ENCODE results near the gene RTRAF. TPM values are rescaled to one million over a fixed set of nuclear protein-coding genes. Genes with fewer than 3 reads are reported as not detected.

The RTRAF gene
- total and polyA plus RNA-seq, 10 of the 15 experiments (the other 5 are each of a cell fraction or from before 2014, with no cell fraction given) = 248 to 540 (median 368) TPM

DNA sequence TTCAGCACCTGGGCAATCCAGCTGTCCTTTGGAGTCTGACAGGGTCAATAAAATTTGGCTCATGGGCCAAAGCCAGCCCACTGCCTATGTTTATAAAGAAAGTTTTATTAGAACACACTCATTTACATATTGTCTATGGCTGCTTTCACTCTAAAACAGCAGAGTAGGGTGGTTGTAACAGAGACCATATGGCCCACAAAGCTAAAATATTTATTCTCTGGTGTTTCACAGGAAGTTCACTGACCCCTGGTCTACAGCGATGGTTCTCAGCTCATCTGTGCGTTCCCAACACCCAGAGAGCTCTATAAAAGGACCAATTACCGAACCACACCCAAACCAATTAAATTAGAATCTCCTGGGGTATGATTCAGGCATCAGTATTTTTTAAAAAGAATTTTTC is 37.7 kb upstream of the RTRAF start:
- Histone ChIP-seq H3K27ac (ENCODE audit: control insufficient read depth, insufficient read depth) (no peak overlapping the region), H3K4me3 (no peak overlapping the region), H3K4me1 (ENCODE audit: control insufficient read depth, insufficient read depth, low read length) (no peaks in the 10 kb centered on the region), H3K9me3 (replicated peaks; ENCODE audit: control insufficient read depth, insufficient read depth, low read length) (no peaks in the 10 kb centered on the region), H3K4me2 (ENCODE audit: control insufficient read depth, insufficient read depth) (no peak overlapping the region), H2AFZ (ENCODE audit: control insufficient read depth, low read depth, low read length) (no peak overlapping the region), H3K79me2 (ENCODE audit: control insufficient read depth, insufficient read depth, low read length) (no peaks in the 10 kb centered on the region), H3K9ac (ENCODE audit: control insufficient read depth, insufficient read depth, low read length) (no peak overlapping the region), H3K36me3 (ENCODE audit: control insufficient read depth in 2 of 2, insufficient read depth in 2 of 2, low read length in 1 of 2) (peaks cover 0 to 5% of the 10 kb centered on the region in 2 experiments; a peak in 1 of 4 replicates), H4K20me1 (ENCODE audit: control insufficient read depth, insufficient read depth) (no peaks in the 10 kb centered on the region), H3K27me3 (replicated peaks in 1 of 2; ENCODE audit: control insufficient read depth in 2 of 2, insufficient read depth in 2 of 2, low read length in 1 of 2) (no peaks in the 10 kb centered on the region)
- WGBS (ENCODE audit: insufficient coverage, insufficient replicate concordance, low lambda C conversion rate, missing lambda C conversion rate) = 85% methylated on average over 3 of the region's 3 CpGs
- no peak for DNase-seq (ENCODE audit: low read depth, low spot score)
- no peak for ATAC-seq
- intact Hi-C loops (cut with micrococcal nuclease; ENCODE audit: unreplicated experiment) = no loop called here
- POLR2A ChIA-PET = no interaction called here
- no TSS peak for BruUV-seq (replicated peaks)
- SMC1A ChIA-PET (ENCODE audit: uncharacterized antibody, unreplicated experiment) = interaction anchor here (1.5 to 1.9 kb wide), 2 partner anchors 11 to 27 kb away, joined by 3 to 7 read pairs; no protein-coding TSS in a partner anchor
- no peak for FAIRE-seq
- TF ChIP-seq CHD4 (IDR thresholded peaks at IDR 0.05) (no peak), ETV6 (conservative IDR thresholded peaks at IDR 0.05 in 1 of 2, IDR thresholded peaks at IDR 0.05 in 1 of 2; ENCODE audit: borderline replicate concordance in 1 of 2, low read depth in 1 of 2) (no peak), TARDBP (IDR thresholded peaks at IDR 0.05; ENCODE audit: borderline replicate concordance) (no peak), POLR2AphosphoS5 (IDR thresholded peaks at IDR 0.05; ENCODE audit: low read length) (no peak), HDAC2 (IDR thresholded peaks at IDR 0.05) (no peak), CHD2 (IDR thresholded peaks at IDR 0.05; ENCODE audit: borderline replicate concordance, low read depth, low read length) (no peak), GABPA (IDR thresholded peaks at IDR 0.05; ENCODE audit: low read depth) (no peak), TAF1 (IDR thresholded peaks at IDR 0.05; ENCODE audit: borderline replicate concordance, low read depth, low read length) (no peak), CEBPB (IDR thresholded peaks at IDR 0.05; ENCODE audit: borderline replicate concordance in 1 of 2, low read depth in 2 of 2, low read length in 2 of 2) (no peak), ASH2L (IDR thresholded peaks at IDR 0.05; ENCODE audit: borderline replicate concordance, low read depth) (no peak), MYC (IDR thresholded peaks at IDR 0.05; ENCODE audit: insufficient read depth, insufficient read length, insufficient replicate concordance, low read length, severe bottlenecking) (no peak)
- in situ Hi-C loops (cut with MboI) = no loop called here
- CTCF ChIA-PET = interaction anchor here (1.3 to 2.0 kb wide), 2 partner anchors 18 to 26 kb away, joined by 3 to 7 read pairs; no protein-coding TSS in a partner anchor
- RAD21 ChIA-PET (ENCODE audit: unreplicated experiment) = interaction anchor here (0.8 kb wide), 1 partner anchor 27 kb away, joined by 3 read pairs; no protein-coding TSS in a partner anchor
